Fibroblast of skin of left biceps (primary cell): ENCODE measurements around the gene FNDC3A.
A peak's percentile ranks its signal among the peaks of the same experiment; 100 is the strongest.
"Not testable (repeated sequence)": the region's sequence is repeated elsewhere in the genome, so short reads cannot be mapped to it uniquely, and the experiment has no call there.

Experiments used
- DNase-seq, 2 experiments: peaks; one replicate each; pipeline ENCODE4 v3.0.0-alpha.2; 2013; ENCODE audit warnings: low read depth in 2 of 2

FNDC3A gene

GRCh38 chr13:49044008-49044407, 68.3 kb downstream of the FNDC3A start:
- no peak for DNase-seq

DNA sequence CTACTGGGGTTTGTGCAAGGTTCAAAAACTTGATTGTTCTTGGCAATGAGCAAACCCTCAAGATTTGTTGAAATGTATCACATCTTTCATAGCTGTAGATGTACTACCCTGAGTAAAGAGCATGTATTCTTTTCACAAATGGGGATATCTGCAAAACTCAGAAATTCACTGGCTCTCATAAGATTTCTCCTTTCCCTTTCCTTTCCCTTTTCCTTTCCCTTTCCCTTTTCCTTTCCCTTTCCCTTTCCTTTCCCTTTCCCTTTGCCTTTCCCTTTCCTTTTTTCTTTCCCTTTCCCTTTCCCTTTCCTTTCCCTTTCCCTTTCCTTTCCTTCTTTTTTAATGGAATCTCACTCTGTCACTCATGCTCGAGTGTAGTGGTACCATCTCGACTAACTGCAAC, 69.1 kb downstream of the FNDC3A start:
- no peak for DNase-seq

DNA sequence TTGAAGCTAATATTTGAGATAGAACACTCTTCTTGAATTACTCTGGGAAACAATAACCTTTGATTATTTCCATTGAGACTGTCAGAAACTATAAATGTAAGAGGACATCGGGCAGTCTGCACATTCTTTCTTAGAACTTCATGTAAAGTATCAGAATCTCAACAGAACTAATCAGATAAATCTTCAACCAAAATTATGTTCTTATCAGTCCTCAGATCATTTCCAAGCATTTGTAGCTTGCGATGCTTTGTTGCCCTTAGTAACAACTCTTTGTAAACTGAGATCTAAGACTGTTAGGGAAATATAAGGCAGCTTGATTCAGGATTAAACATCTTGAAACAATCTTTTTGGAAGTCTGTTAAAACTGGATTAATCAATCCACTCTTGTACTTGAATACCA, 70.3 kb downstream of the FNDC3A start:
- DNase-seq: no peak

DNA sequence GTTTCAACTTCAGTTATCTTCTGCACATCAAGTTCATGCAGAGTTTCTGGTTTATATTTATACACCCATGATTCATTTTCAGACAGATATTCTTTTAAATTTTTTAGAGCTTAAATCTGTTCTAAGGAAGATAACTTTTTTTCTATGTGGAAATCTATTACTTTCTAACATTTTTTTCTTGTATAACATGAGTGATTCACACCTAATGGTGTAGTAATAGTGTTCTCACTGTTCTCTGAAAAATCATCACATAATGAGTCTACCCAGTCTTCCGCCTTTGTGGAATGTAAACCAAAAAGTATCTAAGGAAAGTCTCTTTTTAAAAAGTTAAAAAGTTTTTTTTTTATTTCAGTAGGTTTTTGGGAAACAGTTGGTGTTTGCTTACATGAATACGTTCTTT, 70.8 kb downstream of the FNDC3A start:
- no peak for DNase-seq

DNA sequence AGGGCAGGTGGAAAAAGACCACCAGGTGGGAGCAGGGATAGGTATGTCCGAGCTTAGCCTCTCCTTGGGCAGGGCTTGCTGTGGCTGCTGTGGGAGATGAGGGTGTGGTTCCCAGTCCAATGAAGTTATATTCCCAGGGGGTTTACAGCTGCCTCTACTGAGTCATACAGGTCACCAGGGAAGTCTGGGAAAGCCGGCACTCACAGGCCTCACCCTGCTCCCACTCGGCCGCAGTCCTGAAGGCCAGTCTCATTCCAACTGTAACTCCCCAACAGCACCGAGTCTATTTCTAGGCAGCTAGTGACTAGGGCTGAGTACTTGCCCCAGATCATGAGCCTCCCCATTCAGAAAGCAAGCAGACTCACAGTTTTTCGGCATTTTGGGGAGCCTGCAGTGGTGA, 77.1 kb downstream of the FNDC3A start:
- DNase-seq: no peak

DNA sequence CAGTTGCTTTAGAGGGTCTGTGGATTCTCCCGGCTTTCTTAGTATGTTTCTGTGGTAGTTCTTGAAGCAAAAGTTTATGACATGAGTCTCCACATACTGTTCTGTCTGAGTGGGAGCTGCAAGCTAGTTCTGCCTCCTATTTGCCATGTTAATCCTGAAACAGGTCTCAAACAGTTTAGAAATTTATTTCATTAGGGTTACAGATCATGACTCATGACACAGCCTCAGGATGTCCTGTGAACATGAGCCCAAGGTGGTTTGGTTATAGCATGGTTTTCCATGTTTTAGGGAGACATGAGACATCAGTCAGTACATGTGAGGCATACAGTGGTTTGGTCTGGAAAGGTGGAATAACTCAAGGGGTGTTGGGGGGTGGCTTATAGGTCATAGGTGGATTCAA, 77.5 kb downstream of the FNDC3A start:
- no peak for DNase-seq

DNA sequence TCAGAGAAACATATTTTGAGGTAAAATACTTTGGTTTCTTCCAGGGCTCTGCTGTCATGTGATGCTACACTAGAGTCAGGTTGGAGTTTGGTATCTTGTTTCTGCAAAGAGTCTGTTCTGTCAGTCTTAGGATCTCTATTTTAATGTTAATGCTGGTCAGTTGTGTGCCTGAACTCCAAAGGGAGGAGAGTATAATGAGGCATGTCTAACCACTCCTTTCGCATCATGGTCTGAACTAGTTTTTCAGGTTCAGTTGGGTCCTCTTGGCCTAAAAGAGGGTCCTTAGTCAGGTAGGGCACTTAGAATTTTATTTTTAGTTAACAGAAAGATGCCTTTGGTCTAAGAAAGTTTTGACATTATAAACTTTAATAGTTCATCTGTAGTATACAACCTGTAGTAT, 78.2 kb downstream of the FNDC3A start:
- no peak for DNase-seq

GRCh38 chr13:49055021-49055420, 79.3 kb downstream of the FNDC3A start:
- no peak for DNase-seq

- no peak for DNase-seq
These were observed 81.5 kb downstream of the FNDC3A start for GRCh38 chr13:49057176-49057575.

DNA sequence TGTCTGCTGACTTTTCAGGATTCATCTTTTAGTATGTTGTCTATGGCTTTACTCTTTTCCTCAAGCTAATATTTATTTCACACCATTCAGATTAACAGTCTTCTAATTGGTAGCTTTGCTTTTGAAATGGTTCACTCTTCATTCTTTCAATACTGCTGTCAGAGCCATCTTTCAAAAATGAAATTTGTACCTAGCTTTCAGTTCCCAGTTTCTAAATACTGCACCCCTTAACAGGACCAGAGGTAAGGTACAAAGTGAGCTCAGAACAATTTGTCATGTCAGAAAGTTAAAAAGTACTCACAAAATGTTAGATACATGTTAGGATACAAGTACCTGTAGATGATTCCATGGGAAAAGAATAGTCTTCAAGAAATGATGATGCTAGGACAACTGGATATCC, 83.0 kb downstream of the FNDC3A start:
- no peak for DNase-seq

- DNase-seq: peak in 1 of 2 experiments; percentile 6
These were observed 85.1 kb downstream of the FNDC3A start for GRCh38 chr13:49060678-49061387.

DNA sequence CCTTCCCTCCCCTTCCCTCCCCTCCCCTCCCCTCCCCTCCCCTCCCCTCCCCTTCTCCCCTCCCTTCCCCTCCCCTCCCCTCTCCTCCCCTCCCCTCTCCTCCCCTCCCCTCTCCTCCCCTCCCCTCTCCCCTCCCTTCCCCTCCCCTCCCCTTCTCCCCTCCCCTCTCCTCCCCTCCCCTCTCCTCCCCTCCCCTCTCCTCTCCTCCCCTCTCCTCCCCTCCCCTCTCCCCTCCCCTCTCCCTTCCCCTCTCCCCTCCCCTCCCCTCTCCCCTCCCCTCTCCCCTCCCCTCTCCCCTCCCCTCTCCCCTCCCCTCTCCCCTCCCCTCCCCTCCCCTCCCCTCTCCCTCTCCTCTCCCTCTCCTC, 85.7 kb downstream of the FNDC3A start:
- not testable (repeated sequence) for DNase-seq

- no peak for DNase-seq
These were observed 86.7 kb downstream of the FNDC3A start for GRCh38 chr13:49062297-49062896.

- DNase-seq: no peak
These were observed 87.3 kb downstream of the FNDC3A start for GRCh38 chr13:49063011-49063410.

- DNase-seq: no peak
These were observed 87.8 kb downstream of the FNDC3A start for GRCh38 chr13:49063497-49063896.

DNA sequence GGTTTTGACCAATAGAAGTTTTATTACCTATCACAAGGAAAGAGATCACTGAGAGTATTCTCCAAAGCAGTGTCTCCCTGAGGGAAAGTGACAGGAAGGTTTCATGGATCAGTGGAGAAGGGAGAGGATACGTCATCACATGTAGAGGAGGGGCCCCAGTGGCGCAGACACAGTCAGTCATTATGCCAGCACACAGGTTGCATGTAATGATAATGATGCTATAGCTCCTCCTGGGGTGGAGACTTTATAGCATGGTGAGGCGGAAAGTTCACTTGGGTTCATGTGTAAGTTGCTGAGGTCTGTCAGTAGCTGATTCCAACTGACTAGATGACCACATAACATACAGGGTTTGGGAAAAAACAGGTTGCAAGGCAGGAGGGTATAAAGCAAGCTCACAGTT, 88.8 kb downstream of the FNDC3A start:
- DNase-seq: no peak

- DNase-seq: no peak
These were observed 91.1 kb downstream of the FNDC3A start for GRCh38 chr13:49066856-49067255.

DNA sequence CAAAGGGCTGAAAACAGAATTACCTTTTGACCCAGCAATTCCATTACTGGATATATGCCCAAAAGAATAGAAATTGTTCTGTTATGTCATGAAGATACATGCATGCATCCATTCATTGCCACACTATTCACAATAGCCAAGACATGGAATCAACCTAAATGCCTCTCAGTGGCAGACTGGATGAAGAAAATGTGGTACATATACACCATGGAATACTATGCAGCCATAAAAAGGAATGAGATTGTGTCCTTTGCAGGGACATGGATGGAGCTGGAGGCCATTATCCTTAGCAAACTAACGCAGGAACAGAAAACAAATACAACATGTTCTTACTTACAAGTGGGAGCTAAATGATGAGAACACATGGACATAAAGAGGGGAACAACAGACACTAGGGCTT, 92.8 kb downstream of the FNDC3A start:
- DNase-seq: not testable (repeated sequence)

GRCh38 chr13:49070021-49070420, 94.3 kb downstream of the FNDC3A start:
- DNase-seq: not testable (repeated sequence)

DNA sequence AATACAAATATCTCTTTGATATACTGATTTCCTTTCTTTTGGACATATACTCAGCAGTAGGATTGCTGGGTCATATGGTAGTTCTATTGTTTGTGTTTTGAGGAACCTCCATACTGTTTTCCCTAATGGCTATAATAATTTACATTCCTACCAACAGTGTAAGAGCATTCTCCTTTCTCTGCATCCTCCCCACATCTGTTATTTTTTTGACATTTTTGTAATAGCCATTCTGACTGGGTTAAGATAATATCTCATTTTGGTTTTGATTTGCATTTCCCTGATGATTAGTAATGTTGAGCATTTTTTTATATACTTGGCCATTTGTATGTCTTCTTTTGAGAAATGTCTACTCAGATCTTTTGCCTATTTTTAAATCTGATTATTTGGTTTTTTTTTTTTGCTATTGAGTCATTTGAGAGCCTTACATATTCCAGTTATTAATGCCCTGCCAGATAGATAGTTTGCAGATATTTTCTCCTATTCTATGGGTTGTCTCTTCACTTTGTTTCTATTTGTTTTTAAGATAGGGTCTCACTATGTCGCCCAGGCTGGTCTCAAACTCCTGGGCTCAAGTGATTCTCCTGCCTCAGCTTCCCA, 95.7 kb downstream of the FNDC3A start:
- peak; percentile 12 to 18 for DNase-seq

GRCh38 chr13:49082653-49083536, 107.2 kb downstream of the FNDC3A start:
- peak; percentile 32 to 40 for DNase-seq

DNA sequence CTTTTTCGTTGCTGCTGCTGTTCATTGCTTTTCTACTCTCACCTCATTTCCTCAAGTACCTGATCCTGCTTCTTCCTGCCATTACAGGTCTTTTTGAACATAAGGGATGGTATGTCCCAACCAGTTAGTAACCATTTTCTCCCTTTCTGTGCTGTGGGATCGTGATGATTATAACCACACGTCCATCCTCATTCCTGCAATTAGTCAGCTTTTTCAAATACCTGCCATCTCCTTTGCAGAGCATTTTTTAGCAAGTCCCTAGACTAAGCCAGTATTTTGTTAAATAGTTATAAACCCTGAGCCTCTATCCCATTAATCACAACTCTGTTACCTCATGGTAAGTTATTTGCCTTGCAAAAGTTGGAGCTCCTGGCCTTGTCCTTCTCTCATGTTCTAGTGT, 109.2 kb downstream of the FNDC3A start:
- DNase-seq: no peak
